ENCODE results near the gene MATN4.

Gene MATN4

DNA sequence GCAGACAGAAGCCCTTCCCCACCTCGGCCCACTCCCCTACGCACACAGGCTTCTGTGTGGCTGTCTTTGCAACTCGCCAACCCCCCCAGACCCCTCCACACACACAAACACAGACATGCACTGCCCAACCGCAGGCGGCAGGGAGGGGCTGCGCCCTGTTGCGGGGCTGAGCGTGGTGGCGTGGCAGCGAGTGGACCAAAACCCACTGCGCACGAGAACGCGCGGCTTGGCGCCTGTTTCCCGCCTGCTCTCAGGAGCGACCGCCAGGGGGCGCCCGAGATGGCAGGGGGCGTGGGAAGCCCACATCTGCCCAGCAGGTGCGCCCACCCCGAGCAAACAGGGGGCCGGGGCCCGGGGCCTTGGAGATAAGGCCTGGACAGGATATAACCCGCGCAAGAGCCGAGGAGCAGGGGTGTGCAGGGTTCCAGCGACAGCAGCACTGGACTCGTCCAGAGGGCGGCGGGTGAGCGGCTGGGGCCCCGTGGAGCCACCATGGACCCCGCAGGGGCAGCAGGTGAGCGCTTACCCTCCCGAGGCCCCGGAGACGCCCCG, 1.6 kb downstream of the MATN4 start, which contains the start of gene RBPJL:
Gene RBPJL, plus strand, starts transcription at position 410 of the 552 bp plus-strand sequence. Its CDS starts 83 bp downstream, at position 493.
- H3K4me1 ChIP-seq (ENCODE audit: insufficient read depth, low read length, severe bottlenecking), result no peaks in the 10 kb centered on the region
- no peak within 1 kb of the TSS for H3K27ac ChIP-seq (ENCODE audit: low read depth, low read length, poor library complexity, severe bottlenecking)
- no peak within 1 kb of the TSS for H3K4me2 ChIP-seq (ENCODE audit: low read length)
- H3K9me3 ChIP-seq (ENCODE audit: low read length), result no peaks in the 10 kb centered on the region
- no peaks in the 10 kb centered on the region for H3K79me2 ChIP-seq (ENCODE audit: insufficient read depth, low read length)
- H4K20me1 ChIP-seq (ENCODE audit: insufficient read depth, low read length), result no peaks in the 10 kb centered on the region
- no peak within 1 kb of the TSS for H2AFZ ChIP-seq (ENCODE audit: low read length)
- H3F3A ChIP-seq (ENCODE audit: insufficient read depth, low read length), result no peaks in the 10 kb centered on the region
- no peak for TF ChIP-seq EZH2 (IDR thresholded peaks at IDR 0.05; ENCODE audit: borderline replicate concordance, low read length)
- TF ChIP-seq, protein P1, sequence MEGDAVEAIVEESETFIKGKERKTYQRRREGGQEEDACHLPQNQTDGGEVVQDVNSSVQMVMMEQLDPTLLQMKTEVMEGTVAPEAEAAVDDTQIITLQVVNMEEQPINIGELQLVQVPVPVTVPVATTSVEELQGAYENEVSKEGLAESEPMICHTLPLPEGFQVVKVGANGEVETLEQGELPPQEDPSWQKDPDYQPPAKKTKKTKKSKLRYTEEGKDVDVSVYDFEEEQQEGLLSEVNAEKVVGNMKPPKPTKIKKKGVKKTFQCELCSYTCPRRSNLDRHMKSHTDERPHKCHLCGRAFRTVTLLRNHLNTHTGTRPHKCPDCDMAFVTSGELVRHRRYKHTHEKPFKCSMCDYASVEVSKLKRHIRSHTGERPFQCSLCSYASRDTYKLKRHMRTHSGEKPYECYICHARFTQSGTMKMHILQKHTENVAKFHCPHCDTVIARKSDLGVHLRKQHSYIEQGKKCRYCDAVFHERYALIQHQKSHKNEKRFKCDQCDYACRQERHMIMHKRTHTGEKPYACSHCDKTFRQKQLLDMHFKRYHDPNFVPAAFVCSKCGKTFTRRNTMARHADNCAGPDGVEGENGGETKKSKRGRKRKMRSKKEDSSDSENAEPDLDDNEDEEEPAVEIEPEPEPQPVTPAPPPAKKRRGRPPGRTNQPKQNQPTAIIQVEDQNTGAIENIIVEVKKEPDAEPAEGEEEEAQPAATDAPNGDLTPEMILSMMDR (IDR thresholded peaks at IDR 0.05; ENCODE audit: low read length), result peak; percentile 72
- no peak within 1 kb of the TSS for H3K9ac ChIP-seq (ENCODE audit: low read length)
- no peaks in the 10 kb centered on the region for H3K9me2 ChIP-seq (ENCODE audit: low read depth, low read length)
- H3K36me3 ChIP-seq (ENCODE audit: insufficient read depth, low read length), result no peaks in the 10 kb centered on the region
- no peaks in the 10 kb centered on the region for H3K27me3 ChIP-seq (ENCODE audit: insufficient read depth, low read length)
- no peak within 1 kb of the TSS for H3K4me3 ChIP-seq (ENCODE audit: low read depth, low read length, poor library complexity, severe bottlenecking)

DNA sequence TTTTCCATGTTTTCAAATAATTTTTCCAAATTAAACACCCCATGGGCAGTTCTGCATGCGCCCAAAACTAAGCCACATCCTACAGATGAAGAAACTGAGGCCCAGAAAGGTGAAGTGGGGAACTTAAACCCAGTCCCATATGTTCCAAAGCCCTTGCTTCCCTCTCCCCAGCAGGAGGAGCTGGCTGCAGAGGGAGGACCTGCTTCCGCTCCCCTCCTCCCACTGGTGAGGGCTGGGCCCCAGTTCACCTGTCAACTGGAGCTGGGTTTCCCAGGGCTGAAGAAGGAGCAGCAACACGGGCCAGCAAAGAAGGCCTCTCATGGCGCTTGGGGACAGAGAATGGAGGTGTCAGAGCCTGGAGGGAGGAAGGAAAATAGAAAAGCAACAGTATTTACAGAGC, 2.8 kb downstream of the MATN4 start:
- no peak overlapping the region for H3K4me3 ChIP-seq (ENCODE audit: low read depth, low read length, poor library complexity, severe bottlenecking)
- H3F3A ChIP-seq (ENCODE audit: insufficient read depth, low read length), result no peaks in the 10 kb centered on the region
- no peaks in the 10 kb centered on the region for H3K9me3 ChIP-seq (ENCODE audit: low read length)
- no peaks in the 10 kb centered on the region for H3K4me1 ChIP-seq (ENCODE audit: insufficient read depth, low read length, severe bottlenecking)
- no peaks in the 10 kb centered on the region for H3K36me3 ChIP-seq (ENCODE audit: insufficient read depth, low read length)
- H3K27me3 ChIP-seq (ENCODE audit: insufficient read depth, low read length), result no peaks in the 10 kb centered on the region
- no peak overlapping the region for H2AFZ ChIP-seq (ENCODE audit: low read length)
- H3K79me2 ChIP-seq (ENCODE audit: insufficient read depth, low read length), result no peaks in the 10 kb centered on the region
- no peak overlapping the region for H3K9ac ChIP-seq (ENCODE audit: low read length)
- no peaks in the 10 kb centered on the region for H3K9me2 ChIP-seq (ENCODE audit: low read depth, low read length)
- no peak overlapping the region for H3K4me2 ChIP-seq (ENCODE audit: low read length)
- no peak overlapping the region for H3K27ac ChIP-seq (ENCODE audit: low read depth, low read length, poor library complexity, severe bottlenecking)
- no peaks in the 10 kb centered on the region for H4K20me1 ChIP-seq (ENCODE audit: insufficient read depth, low read length)
- TF ChIP-seq, protein P1 (IDR thresholded peaks at IDR 0.05; ENCODE audit: low read length), result no peak
- TF ChIP-seq EZH2 (IDR thresholded peaks at IDR 0.05; ENCODE audit: borderline replicate concordance, low read length), result no peak

DNA sequence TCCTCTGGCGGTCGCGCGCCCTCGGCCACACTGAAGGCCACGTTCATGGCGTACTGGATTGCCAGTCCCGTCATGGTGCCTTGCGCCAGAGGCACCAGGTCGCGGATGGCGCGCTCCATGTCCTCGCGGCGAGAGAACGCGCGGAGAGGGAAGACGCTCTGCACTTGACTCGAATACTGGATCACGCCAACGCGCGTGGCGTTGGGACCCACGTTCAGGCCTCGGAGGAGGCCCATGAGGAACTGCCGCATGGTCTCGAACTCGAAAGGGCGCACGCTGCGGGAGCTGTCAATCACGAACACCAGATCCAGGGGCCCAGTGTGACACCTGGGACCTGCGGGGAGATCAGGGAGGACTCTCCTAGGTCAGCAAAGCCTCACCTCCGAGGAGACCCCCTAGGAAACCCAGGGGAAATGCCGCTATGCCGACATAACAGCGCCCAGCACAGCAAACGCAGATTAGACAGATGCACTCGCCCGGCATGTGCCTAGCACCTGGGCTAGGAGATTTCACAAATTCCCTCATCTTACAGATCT, 3.6 kb downstream of the MATN4 start:
- H3K9me2 ChIP-seq (ENCODE audit: low read depth, low read length), result no peaks in the 10 kb centered on the region
- no peaks in the 10 kb centered on the region for H3K27me3 ChIP-seq (ENCODE audit: insufficient read depth, low read length)
- no peak overlapping the region for H3K4me2 ChIP-seq (ENCODE audit: low read length)
- no peak overlapping the region for H2AFZ ChIP-seq (ENCODE audit: low read length)
- no peaks in the 10 kb centered on the region for H3F3A ChIP-seq (ENCODE audit: insufficient read depth, low read length)
- no peak overlapping the region for H3K9ac ChIP-seq (ENCODE audit: low read length)
- H3K9me3 ChIP-seq (ENCODE audit: low read length), result no peaks in the 10 kb centered on the region
- TF ChIP-seq, protein P1 (IDR thresholded peaks at IDR 0.05; ENCODE audit: low read length), result no peak
- no peak for TF ChIP-seq EZH2 (IDR thresholded peaks at IDR 0.05; ENCODE audit: borderline replicate concordance, low read length)
- H3K4me1 ChIP-seq (ENCODE audit: insufficient read depth, low read length, severe bottlenecking), result no peaks in the 10 kb centered on the region
- H3K27ac ChIP-seq (ENCODE audit: low read depth, low read length, poor library complexity, severe bottlenecking), result no peak overlapping the region
- H3K36me3 ChIP-seq (ENCODE audit: insufficient read depth, low read length), result no peaks in the 10 kb centered on the region
- no peak overlapping the region for H3K4me3 ChIP-seq (ENCODE audit: low read depth, low read length, poor library complexity, severe bottlenecking)
- H3K79me2 ChIP-seq (ENCODE audit: insufficient read depth, low read length), result no peaks in the 10 kb centered on the region
- H4K20me1 ChIP-seq (ENCODE audit: insufficient read depth, low read length), result no peaks in the 10 kb centered on the region
